GM18858 (cell line): ENCODE data around the gene CPM.

Experiments used
- ATAC-seq: cut with Tn5 transposase; IDR thresholded peaks from one replicate; pipeline ENCODE4 v1.9.1; 2021; ENCODE audit not compliant: unreplicated experiment

CPM gene

GRCh38 chr12:68880660-68881325 is 52.2 kb downstream of the CPM start:
- ATAC-seq = no peak

DNA sequence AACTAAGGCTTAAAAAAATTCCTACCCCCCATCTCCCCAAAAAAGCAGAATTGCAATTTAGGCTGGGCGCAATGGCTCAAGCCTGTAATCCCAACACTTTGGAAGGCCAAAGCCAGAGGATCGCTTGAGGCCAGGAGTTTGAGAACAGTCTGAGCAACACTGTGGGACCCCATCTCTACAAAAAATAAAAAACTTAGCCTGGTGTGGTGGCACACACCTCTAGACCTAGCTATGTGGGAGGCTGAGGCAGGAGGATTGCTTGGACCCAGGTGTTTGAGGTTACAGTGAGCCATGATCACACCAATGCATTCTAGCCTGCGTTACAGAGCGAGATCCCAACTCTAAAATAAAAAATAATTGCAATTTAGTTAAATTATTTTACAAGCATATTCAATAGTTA is 54.1 kb downstream of the CPM start:
- no peak for ATAC-seq

- ATAC-seq = no peak
These were observed 54.7 kb downstream of the CPM start for GRCh38 chr12:68878283-68878682.

DNA sequence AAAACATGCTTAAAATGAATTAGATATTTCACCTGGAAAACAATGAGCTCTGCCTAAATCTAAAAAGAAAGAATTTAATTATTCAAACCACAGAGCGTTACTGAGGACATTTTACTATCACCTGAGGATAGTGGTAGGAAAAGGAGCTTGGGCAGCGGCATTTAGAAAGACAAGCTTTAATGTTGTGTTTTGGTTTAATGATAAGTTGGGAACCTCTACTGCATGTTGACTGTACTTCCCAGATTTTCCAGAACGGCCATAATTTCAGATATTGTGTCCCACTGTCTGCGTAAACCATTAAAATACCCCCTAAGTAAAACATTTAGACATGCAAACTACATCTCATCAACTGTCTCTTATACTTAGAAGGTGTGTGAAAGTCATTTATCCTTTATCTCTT is 55.4 kb downstream of the CPM start:
- no peak for ATAC-seq

GRCh38 chr12:68876461-68876860 is 56.5 kb downstream of the CPM start:
- no peak for ATAC-seq

DNA sequence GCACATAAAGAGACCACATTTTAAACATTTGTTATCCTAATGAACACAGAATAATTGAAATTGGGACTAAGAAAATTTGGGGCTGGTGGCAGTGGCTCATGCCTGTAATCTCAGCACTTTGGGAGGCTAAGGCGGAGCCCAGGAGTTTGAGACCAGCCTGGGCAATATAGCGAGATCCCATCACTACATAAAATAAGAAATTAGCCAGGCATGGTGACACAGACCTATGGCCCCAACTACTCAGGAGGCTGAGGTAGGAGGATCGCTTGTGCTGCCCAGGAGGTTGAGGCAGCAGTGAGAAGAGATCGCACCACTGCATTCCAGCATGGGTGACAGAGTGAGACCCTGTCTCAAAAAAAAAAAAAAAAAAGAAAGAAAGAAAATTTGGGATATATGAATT is 59.7 kb downstream of the CPM start:
- no peak for ATAC-seq

- no peak for ATAC-seq
These were observed 61.0 kb downstream of the CPM start for GRCh38 chr12:68871921-68872320.

DNA sequence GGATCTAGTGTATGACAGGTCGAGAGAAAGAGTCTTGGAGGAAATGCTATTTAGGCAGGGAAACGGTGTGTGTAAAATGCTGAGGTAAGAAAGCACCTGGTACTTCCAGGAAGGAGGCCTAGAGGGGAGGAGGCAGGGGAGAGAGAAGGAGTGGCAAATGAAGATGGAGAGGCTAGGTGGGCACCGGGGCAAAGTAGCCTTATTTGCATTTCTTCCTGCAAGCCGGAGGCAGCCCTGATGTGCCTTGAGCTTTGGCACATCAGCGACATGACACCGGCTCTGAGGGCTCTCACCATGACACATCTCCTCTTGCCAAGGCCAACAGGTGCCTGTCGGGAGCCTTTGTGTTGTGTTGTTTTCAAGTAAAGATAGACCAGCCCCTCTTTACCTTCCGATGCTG is 61.6 kb downstream of the CPM start:
- no peak for ATAC-seq

- ATAC-seq = no peak
These were observed 62.5 kb downstream of the CPM start for GRCh38 chr12:68870443-68870842.

- no peak for ATAC-seq
These were observed 63.0 kb downstream of the CPM start for GRCh38 chr12:68870011-68870410.

DNA sequence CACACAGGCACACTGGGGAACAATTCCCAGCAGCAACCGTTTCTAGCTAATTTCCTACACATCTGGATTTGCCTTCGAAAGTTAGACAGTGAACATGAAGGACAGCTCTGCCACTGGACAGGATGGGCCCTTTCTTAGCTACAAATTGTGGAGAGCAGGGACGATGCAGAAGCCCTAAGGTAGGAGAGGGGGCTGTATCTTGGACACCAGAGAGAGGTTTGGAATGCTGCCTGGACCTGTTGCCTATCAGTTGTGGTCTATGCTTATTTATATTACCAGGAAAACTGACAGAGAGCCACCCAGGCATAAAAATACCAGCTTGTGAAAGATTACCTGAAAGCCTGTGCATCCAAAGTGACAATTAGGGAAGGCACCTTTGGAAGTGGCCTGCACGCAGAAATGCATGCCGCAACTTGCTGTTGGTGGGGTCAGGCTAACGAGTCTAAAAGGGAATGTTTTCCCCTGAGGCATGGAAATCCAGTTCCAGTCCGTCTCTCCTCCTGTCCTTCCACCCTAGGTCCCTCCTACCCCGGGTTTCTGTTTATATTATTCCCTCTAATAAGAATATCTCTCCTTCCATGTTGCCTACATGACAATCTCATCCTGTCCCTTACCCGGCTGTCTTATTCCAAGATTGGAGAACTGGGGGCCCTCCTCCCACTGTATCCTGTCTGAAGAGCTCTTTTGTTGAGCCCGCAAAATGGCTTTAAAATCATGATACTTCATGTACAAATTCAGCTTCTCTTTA is 64.8 kb downstream of the CPM start:
- no peak for ATAC-seq

- no peak for ATAC-seq
These were observed 65.4 kb downstream of the CPM start for GRCh38 chr12:68867606-68868005.

DNA sequence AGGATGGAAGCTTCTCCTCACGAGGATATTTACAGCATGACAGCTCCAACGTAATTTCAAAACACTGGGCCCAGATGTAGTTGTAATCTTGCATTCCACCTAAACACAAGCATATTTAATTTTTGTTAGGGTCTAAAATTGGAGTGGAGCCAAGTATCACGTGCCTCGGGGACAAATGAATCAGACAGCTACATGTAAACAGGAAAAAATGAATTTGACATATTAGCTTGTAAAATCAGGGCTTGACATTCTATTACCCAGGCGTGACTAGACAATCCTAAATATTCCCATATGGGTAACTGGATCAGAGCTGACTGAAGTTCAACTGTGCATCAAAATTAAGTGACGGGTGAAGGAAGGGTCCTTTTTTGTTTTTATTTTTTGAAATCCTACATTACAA is 66.0 kb downstream of the CPM start:
- ATAC-seq = no peak

- no peak for ATAC-seq
These were observed 67.4 kb downstream of the CPM start for GRCh38 chr12:68865399-68866164.

- ATAC-seq = no peak
These were observed 68.4 kb downstream of the CPM start for GRCh38 chr12:68864604-68865003.

GRCh38 chr12:68863886-68864454 is 69.0 kb downstream of the CPM start:
- peak; percentile 62 for ATAC-seq

DNA sequence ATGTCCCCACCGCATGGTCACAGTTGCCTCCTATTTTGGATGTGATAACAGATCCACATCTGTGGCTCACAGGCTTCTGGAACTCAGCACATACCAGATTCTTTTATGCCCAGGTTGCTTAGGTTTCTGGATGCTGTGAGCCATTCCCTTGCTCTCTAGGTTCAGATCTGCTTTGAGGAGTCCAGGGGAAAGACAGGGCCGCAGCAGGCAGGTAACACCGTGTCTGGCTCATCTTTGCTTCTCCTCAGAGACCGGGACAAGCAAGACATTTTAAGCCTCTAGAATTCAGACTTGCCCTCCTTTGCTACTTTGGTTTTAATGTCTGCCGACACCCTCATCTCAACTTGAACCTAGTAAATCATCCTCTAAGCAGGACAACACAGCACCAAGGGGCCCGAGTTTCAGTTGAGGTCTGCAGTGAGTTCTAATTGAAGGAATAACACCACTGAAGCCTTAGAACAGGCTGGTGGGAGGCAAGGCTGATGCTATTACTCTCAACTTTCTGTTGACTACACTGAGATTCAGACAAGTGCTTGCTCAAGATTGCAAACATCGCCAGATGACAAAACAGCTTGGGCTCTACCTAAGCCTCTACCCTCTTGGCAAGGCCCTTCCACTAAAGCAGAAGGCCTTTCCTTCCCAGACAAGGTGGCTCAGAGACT is 69.7 kb downstream of the CPM start:
- no peak for ATAC-seq

- ATAC-seq = no peak
These were observed 71.1 kb downstream of the CPM start for GRCh38 chr12:68861890-68862289.

DNA sequence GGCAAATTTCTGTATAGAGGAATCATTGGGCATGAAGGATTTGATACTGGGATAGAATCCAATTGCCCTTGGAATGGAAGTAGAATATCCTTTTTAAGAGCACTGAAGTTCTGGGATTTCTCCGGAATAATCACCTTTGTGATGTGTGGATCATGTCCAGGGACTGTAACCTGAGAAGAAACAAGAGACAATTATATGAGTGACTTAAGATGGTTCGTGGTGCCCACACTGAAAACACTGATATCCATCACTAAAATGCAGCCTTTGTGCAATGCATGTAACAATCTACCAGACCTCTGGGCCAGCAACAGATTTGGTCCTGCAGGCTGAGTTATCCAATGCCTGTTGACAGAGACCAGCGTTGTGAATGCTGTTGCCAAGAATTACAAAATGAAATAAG is 76.5 kb downstream of the CPM start:
- ATAC-seq = no peak

GRCh38 chr12:68855771-68856170 is 77.2 kb downstream of the CPM start:
- no peak for ATAC-seq

DNA sequence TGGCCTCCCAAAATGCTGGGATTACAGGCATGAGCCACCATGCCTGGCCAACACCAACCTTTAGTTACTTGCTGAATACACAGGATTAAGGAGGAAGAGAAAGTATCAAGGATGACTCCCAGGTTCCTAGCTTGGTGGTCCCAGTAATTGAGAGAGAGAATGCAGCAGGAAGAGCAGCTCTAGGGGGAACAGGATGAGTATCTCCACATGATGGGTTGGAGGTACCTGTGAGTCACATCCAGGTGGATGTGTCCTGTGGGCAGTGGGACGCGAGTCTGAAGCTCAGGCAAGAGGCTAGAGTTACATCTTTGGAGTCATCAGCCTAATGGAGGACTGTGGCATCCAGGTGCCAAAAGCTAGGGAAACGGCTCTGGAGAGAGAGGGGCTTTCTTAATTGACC is 77.9 kb downstream of the CPM start:
- no peak for ATAC-seq
